SU-DHL-6 (cell line): ENCODE measurements around the gene LHX1.

ENCODE experiments used
- CTCF ChIP-seq: fragments of 200-600 bp; sonication (generic); IDR thresholded peaks from one replicate; pipeline ENCODE4 v1.5.1; 2017; ENCODE audit warnings: antibody characterized with exemption, mild to moderate bottlenecking, low read length, moderate library complexity; ENCODE audit not compliant: insufficient read depth, poor library complexity, severe bottlenecking
- EZH2phosphoT487 ChIP-seq: fragments of 200-600 bp; sonication (generic), shearing (Covaris generic); conservative IDR thresholded peaks from 2 replicates; pipeline ENCODE4 v1.6.1; 2018; ENCODE audit warnings: mild to moderate bottlenecking, antibody characterized with exemption, low read length, moderate library complexity, mixed read lengths

GRCh38 chr17:36977066-36977465 is 39.8 kb downstream of the LHX1 start:
- TF ChIP-seq CTCF (no peak), EZH2phosphoT487 (no peak)
